OCI-LY1 (cell line): ENCODE results near the gene RC3H1.

Experiments
- EZH2 ChIP-seq: fragments of 200-600 bp; sonication (generic), shearing (Covaris generic); IDR thresholded peaks from 2 replicates; pipeline ENCODE4 v1.8.0; 2017; ENCODE audit warnings: borderline replicate concordance, mixed run types, mild to moderate bottlenecking, antibody characterized with exemption, low read length, moderate library complexity, mixed read lengths
- TF ChIP-seq, protein P1 (sequence below): fragments of 200-600 bp; sonication (generic), shearing (Covaris generic); IDR thresholded peaks from 2 replicates; pipeline ENCODE4 v1.5.1; 2017; ENCODE audit warnings: mild to moderate bottlenecking, antibody characterized with exemption, low read length, moderate library complexity, mixed read lengths

DNA sequence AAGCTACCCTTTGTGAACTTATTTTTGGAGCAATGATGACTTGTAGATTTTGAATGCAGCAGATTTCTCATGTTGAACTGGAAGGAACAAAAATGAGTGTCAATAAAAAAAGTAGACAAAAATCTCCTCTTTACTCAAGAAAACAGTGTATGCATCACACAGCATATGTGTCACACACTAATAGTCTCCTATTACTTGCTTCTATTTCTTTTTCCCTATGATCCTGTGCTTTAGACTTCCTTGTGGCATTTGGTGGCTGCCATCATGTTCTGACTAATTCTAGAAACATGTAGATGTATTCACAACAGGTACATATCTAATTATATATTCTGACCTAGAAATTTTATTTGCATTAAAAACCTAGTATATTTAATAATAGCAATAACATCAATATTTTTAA is 14.3 kb downstream of the RC3H1 start:
- no peak for TF ChIP-seq EZH2
- TF ChIP-seq, protein P1, sequence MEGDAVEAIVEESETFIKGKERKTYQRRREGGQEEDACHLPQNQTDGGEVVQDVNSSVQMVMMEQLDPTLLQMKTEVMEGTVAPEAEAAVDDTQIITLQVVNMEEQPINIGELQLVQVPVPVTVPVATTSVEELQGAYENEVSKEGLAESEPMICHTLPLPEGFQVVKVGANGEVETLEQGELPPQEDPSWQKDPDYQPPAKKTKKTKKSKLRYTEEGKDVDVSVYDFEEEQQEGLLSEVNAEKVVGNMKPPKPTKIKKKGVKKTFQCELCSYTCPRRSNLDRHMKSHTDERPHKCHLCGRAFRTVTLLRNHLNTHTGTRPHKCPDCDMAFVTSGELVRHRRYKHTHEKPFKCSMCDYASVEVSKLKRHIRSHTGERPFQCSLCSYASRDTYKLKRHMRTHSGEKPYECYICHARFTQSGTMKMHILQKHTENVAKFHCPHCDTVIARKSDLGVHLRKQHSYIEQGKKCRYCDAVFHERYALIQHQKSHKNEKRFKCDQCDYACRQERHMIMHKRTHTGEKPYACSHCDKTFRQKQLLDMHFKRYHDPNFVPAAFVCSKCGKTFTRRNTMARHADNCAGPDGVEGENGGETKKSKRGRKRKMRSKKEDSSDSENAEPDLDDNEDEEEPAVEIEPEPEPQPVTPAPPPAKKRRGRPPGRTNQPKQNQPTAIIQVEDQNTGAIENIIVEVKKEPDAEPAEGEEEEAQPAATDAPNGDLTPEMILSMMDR = no peak
